IMR-90 (cell line): ENCODE data around the gene PIK3C2B. TPM values are rescaled to one million over a fixed set of nuclear protein-coding genes. Genes with fewer than 3 reads are reported as not detected.

Experiments
- ATAC-seq: fragments of 200-7000 bp; cut with Tn5 transposase; 2 replicates; pipeline ENCODE4 v1.9.1; 2020; ENCODE audit warnings: low read depth, mild to moderate bottlenecking, moderate library complexity
- BruUV-seq: library from RNA; stranded (reverse); fragments of 400-500 nt; replicated peaks from 2 replicates; lab custom pipeline; 2021; lab: Mats Ljungman, UMichigan
- CTCF ChIA-PET: fragments of 300-600 bp; formaldehyde crosslinking; extraction: SDS; loops from one replicate; lab custom pipeline; 2021; ENCODE audit warnings: antibody characterized with exemption; lab: Yijun Ruan, JAX
- POLR2A ChIA-PET: fragments of 300-600 bp; sonication (Branson Sonifier 250); formaldehyde crosslinking; loops from one replicate; lab custom pipeline; 2022; ENCODE audit warnings: antibody characterized with exemption; ENCODE audit not compliant: unreplicated experiment; lab: Charles Lee
- DNase-seq: peaks from one replicate; pipeline ENCODE4 v3.0.0; 2013
- H2AFZ ChIP-seq: replicated peaks from 2 replicates; pipeline ENCODE3; 2013; ENCODE audit warnings: low read length, mild to moderate bottlenecking; ENCODE audit not compliant: poor library complexity
- H2AK5ac ChIP-seq: 2 replicates; pipeline ENCODE4 v1.6.1; 2013; ENCODE audit warnings: low read depth, low read length, inconsistent platforms
- H2AK9ac ChIP-seq: replicated peaks from 2 replicates; pipeline ENCODE3; 2013; ENCODE audit warnings: mild to moderate bottlenecking, low read depth, low read length, moderate library complexity; ENCODE audit not compliant: poor library complexity
- H2BK120ac ChIP-seq: 2 replicates; pipeline ENCODE4 v1.6.1; 2013; ENCODE audit warnings: low read depth, low read length, inconsistent platforms
- H2BK15ac ChIP-seq: 3 replicates; pipeline ENCODE4 v1.6.1; 2013; ENCODE audit warnings: low read depth, low read length, inconsistent platforms
- H2BK20ac ChIP-seq: 2 replicates; pipeline ENCODE4 v1.6.1; 2013; ENCODE audit warnings: low read depth, mild to moderate bottlenecking, inconsistent platforms, low read length, moderate library complexity
- H2BK5ac ChIP-seq: 2 replicates; pipeline ENCODE4 v1.6.1; 2013; ENCODE audit warnings: mild to moderate bottlenecking, low read depth, low read length, inconsistent platforms; ENCODE audit not compliant: poor library complexity, severe bottlenecking
- H3K14ac ChIP-seq: replicated peaks from 2 replicates; pipeline ENCODE4 v1.6.1; 2013; ENCODE audit warnings: low read depth, low read length, inconsistent platforms
- H3K18ac ChIP-seq: 2 replicates; pipeline ENCODE4 v1.6.1; 2013; ENCODE audit warnings: low read depth, low read length, control low read depth
- H3K23ac ChIP-seq: 2 replicates; pipeline ENCODE4 v1.6.1; 2013; ENCODE audit warnings: low read depth, low read length, inconsistent platforms
- H3K27ac ChIP-seq: 2 replicates; pipeline ENCODE4 v1.5.1; 2013; ENCODE audit warnings: mild to moderate bottlenecking, control low read depth, low read length; ENCODE audit not compliant: insufficient read depth
- H3K27me3 ChIP-seq: 2 replicates; pipeline ENCODE4 v1.6.1; 2013; ENCODE audit warnings: low read length; ENCODE audit not compliant: control insufficient read depth, insufficient read depth
- H3K36me3 ChIP-seq: 2 replicates; pipeline ENCODE4 v1.6.1; 2013; ENCODE audit warnings: low read length, mixed read lengths; ENCODE audit not compliant: control insufficient read depth, insufficient read depth
- H3K4ac ChIP-seq: 2 replicates; pipeline ENCODE4 v1.6.1; 2013; ENCODE audit warnings: low read depth, low read length, inconsistent platforms
- H3K4me1 ChIP-seq: 2 replicates; pipeline ENCODE4 v1.6.1; 2013; ENCODE audit warnings: low read length, mixed read lengths; ENCODE audit not compliant: control insufficient read depth, insufficient read depth
- H3K4me2 ChIP-seq: 2 replicates; pipeline ENCODE4 v1.6.1; 2013; ENCODE audit warnings: low read depth, mild to moderate bottlenecking, control low read depth, low read length, moderate library complexity
- H3K4me3 ChIP-seq: 2 replicates; pipeline ENCODE4 v1.5.1; 2013; ENCODE audit warnings: low read depth, mild to moderate bottlenecking, control low read depth, low read length, moderate library complexity; ENCODE audit not compliant: insufficient read depth
- H3K56ac ChIP-seq: 2 replicates; pipeline ENCODE4 v1.6.1; 2013; ENCODE audit warnings: low read length, inconsistent platforms; ENCODE audit not compliant: insufficient read depth; ENCODE audit errors: extremely low read depth
- H3K79me1 ChIP-seq, 2 experiments: 2 replicates each; pipeline ENCODE4 v1.6.1; 2013; ENCODE audit warnings: low read length in 2 of 2, inconsistent platforms in 1 of 2, low read depth in 1 of 2
- H3K9ac ChIP-seq: 2 replicates; pipeline ENCODE4 v1.6.1; 2013; ENCODE audit warnings: low read depth, low read length, control low read depth
- H3K9me1 ChIP-seq: 2 replicates; pipeline ENCODE4 v1.6.1; 2013; ENCODE audit warnings: low read length, inconsistent platforms; ENCODE audit not compliant: insufficient read depth
- H3K9me3 ChIP-seq: 2 replicates; pipeline ENCODE4 v1.6.1; 2013; ENCODE audit warnings: low read length; ENCODE audit not compliant: control insufficient read depth, insufficient read depth
- H4K20me1 ChIP-seq: 2 replicates; pipeline ENCODE4 v1.6.1; 2013; ENCODE audit warnings: low read length, inconsistent platforms; ENCODE audit not compliant: insufficient read depth
- H4K5ac ChIP-seq: 2 replicates; pipeline ENCODE4 v1.6.1; 2013; ENCODE audit warnings: mild to moderate bottlenecking, low read depth, low read length, control low read depth
- H4K8ac ChIP-seq, 2 experiments: 2 replicates each; pipeline ENCODE4 v1.6.1; 2013; ENCODE audit warnings: low read depth in 2 of 2, low read length in 2 of 2, control low read depth in 1 of 2, inconsistent platforms in 1 of 2
- H4K91ac ChIP-seq: 2 replicates; pipeline ENCODE4 v1.6.1; 2013; ENCODE audit warnings: low read depth, low read length, inconsistent platforms; ENCODE audit not compliant: insufficient read depth
- BHLHE40 ChIP-seq: fragments of 150-350 bp; IDR thresholded peaks from 2 replicates; pipeline ENCODE4 v1.6.1; 2016; ENCODE audit warnings: mild to moderate bottlenecking, low read depth, low read length
- MAFK ChIP-seq: IDR thresholded peaks from 2 replicates; pipeline ENCODE4 v1.6.1; 2012; ENCODE audit warnings: low read depth, low read length, improper control_type of control experiment
- RAD21 ChIP-seq: IDR thresholded peaks from 2 replicates; pipeline ENCODE4 v1.6.1; 2012; ENCODE audit warnings: low read length, improper control_type of control experiment
- SMC3 ChIP-seq: fragments of 150-350 bp; IDR thresholded peaks from 2 replicates; pipeline ENCODE4 v1.6.1; 2016; ENCODE audit warnings: low read depth, mild to moderate bottlenecking, antibody characterized with exemption, low read length, moderate library complexity
- WGBS, 2 experiments: methylation state at CpG; one replicate each; pipeline versions ENCODE4 v1.1.5 to v1.1.7; 2013; ENCODE audit warnings: missing lambda C conversion rate in 2 of 2; ENCODE audit not compliant: insufficient read length in 1 of 2; ENCODE audit errors: extremely low coverage in 2 of 2; 5-methylcytosine and 5-hydroxymethylcytosine counted together
- dilution Hi-C: fragments of 300-500 bp; cut with HindIII; formaldehyde crosslinking; loops from one replicate; pipeline ENCODE4 v1.14.3; 2018; ENCODE audit warnings: low sequenced_read_pairs; ENCODE audit not compliant: unreplicated experiment
- in situ Hi-C: fragments of 300-500 bp; cut with MboI; formaldehyde crosslinking; loops from 3 replicates; pipeline ENCODE4 v1.14.3; 2019; ENCODE audit warnings: low sequenced_read_pairs, inconsistent platforms, mixed read lengths
- intact Hi-C: fragments of 100-400 bp; cut with micrococcal nuclease; formaldehyde crosslinking; loops from 2 replicates; pipeline ENCODE4 v1.10.0; 2022
- polyA plus RNA-seq, 3 experiments: library from polyadenylated mRNA; depleted of rRNA; stranded (reverse); fragments of >200 nt; gene quantifications; 2 replicates each; pipeline ENCODE4 v1.2.3, GENCODE V29; 2012; ENCODE audit warnings: low replicate concordance in 1 of 3
- total RNA-seq: library from RNA; depleted of rRNA; stranded (reverse); fragments of >200 nt; gene quantifications from 2 replicates; pipeline ENCODE4 v1.2.3, GENCODE V29; 2012
- TF ChIP-seq, protein P1 (sequence below): conservative IDR thresholded peaks from 2 replicates; pipeline ENCODE4 v1.5.1; 2012; ENCODE audit warnings: mild to moderate bottlenecking, low read depth, low read length, improper control_type of control experiment

Gene PIK3C2B
- total and polyA plus RNA-seq, 2 of the 4 experiments (the other 2 are of a cell fraction): 1.1 to 2.9 TPM

DNA sequence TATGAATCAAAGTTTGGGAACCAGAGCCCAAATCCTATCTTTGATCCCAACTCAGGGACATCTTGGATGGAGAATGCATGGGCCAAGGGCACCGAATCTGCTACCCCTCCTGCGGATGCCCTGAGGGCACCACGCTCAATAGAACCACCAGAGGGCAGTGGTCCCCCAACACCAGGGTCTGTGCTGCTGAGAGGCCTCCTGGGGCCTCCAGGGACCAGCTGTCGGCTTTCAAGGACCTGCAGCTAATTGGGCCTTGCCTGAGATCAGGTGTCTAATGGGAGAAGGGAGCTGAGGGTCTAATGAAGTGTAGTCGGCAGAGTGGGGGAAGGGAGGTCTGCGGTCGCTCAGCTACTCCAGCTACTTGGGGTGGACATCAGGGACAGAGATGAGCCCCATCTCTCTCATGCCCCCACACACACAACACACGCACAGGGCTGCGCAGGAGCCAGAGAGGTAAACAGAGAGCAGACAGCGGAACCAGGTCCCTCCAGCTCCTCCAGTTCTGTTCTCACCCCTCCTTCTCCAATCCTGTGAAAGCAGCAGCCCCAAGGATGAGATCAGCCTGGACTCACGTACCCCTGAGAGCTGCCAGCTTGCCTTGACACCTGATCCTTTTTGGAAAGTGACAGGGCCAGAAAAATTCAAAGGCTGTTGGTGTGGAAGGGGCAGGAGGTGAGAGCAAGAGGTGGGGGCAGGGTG lies 48.0 kb downstream of the PIK3C2B start:
- H2BK15ac ChIP-seq: no peak overlapping the region
- 60% methylated on average over 3 of the region's 11 CpGs; no CpG with 5 or more reads in 1 of the 2 experiments for WGBS, 2 experiments
- H3K27ac ChIP-seq: no peak overlapping the region
- BruUV-seq: no TSS peak
- H3K14ac ChIP-seq: no peak overlapping the region
- H4K8ac ChIP-seq: no peak overlapping the region
- no peak overlapping the region for H3K56ac ChIP-seq
- H3K9me1 ChIP-seq: no peaks in the 10 kb centered on the region
- H2AK9ac ChIP-seq: peak overlapping the region; percentile 26
- H3K4me2 ChIP-seq: no peak overlapping the region
- H2BK120ac ChIP-seq: no peak overlapping the region
- no peak overlapping the region for H3K18ac ChIP-seq
- POLR2A ChIA-PET: no interaction called here
- H3K4ac ChIP-seq: no peak overlapping the region
- peak overlapping the region; percentile 4 for H2AFZ ChIP-seq
- in situ Hi-C loops: loop anchor here (5.0 kb wide), 1 partner anchor 56 kb away; no protein-coding TSS in a partner anchor
- no peak overlapping the region for H4K5ac ChIP-seq
- H3K9ac ChIP-seq: no peak overlapping the region
- dilution Hi-C loops: no loop called here
- ATAC-seq: peak; percentile 96
- H3K79me1 ChIP-seq: no peaks in the 10 kb centered on the region
- H4K91ac ChIP-seq: no peak overlapping the region
- intact Hi-C loops: loop anchor here (1.0 to 2.0 kb wide), 3 partner anchors 38 to 360 kb away; no protein-coding TSS in a partner anchor
- no peak overlapping the region for H2BK20ac ChIP-seq
- H3K36me3 ChIP-seq: peaks cover 17% of the 10 kb centered on the region
- peak; percentile 62 for DNase-seq
- H2AK5ac ChIP-seq: no peak overlapping the region
- no peaks in the 10 kb centered on the region for H3K27me3 ChIP-seq
- H3K4me1 ChIP-seq: no peaks in the 10 kb centered on the region
- H3K23ac ChIP-seq: no peak overlapping the region
- H4K20me1 ChIP-seq: no peaks in the 10 kb centered on the region; the same call in 1 of the 2 replicates
- TF ChIP-seq MAFK: no peak
- TF ChIP-seq, protein P1, sequence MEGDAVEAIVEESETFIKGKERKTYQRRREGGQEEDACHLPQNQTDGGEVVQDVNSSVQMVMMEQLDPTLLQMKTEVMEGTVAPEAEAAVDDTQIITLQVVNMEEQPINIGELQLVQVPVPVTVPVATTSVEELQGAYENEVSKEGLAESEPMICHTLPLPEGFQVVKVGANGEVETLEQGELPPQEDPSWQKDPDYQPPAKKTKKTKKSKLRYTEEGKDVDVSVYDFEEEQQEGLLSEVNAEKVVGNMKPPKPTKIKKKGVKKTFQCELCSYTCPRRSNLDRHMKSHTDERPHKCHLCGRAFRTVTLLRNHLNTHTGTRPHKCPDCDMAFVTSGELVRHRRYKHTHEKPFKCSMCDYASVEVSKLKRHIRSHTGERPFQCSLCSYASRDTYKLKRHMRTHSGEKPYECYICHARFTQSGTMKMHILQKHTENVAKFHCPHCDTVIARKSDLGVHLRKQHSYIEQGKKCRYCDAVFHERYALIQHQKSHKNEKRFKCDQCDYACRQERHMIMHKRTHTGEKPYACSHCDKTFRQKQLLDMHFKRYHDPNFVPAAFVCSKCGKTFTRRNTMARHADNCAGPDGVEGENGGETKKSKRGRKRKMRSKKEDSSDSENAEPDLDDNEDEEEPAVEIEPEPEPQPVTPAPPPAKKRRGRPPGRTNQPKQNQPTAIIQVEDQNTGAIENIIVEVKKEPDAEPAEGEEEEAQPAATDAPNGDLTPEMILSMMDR: peak; percentile 84
- TF ChIP-seq BHLHE40: no peak
- TF ChIP-seq RAD21: peak; percentile 83
- peak; percentile 89 for TF ChIP-seq SMC3
- no peaks in the 10 kb centered on the region for H3K9me3 ChIP-seq
- CTCF ChIA-PET: interaction anchor here (0.8 to 2.6 kb wide), 15 partner anchors 8 to 360 kb away, joined by 3 to 30 read pairs (median 4); partner anchors contain the start of genes MDM4 and PIK3C2B
- H3K4me3 ChIP-seq: no peak overlapping the region
- H2BK5ac ChIP-seq: no peak overlapping the region
